GM21825 (cell line): ENCODE data around the gene GCK.
A peak's percentile ranks its signal among the peaks of the same experiment; 100 is the strongest.
"Not testable (repeated sequence)": the region's sequence is repeated elsewhere in the genome, so short reads cannot be mapped to it uniquely, and the experiment has no call there.

ENCODE experiments used
- ATAC-seq: cut with Tn5 transposase; IDR thresholded peaks from one replicate; pipeline ENCODE4 v1.9.1; 2021; ENCODE audit warnings: mild to moderate bottlenecking, moderate library complexity; ENCODE audit not compliant: unreplicated experiment

The GCK gene

DNA sequence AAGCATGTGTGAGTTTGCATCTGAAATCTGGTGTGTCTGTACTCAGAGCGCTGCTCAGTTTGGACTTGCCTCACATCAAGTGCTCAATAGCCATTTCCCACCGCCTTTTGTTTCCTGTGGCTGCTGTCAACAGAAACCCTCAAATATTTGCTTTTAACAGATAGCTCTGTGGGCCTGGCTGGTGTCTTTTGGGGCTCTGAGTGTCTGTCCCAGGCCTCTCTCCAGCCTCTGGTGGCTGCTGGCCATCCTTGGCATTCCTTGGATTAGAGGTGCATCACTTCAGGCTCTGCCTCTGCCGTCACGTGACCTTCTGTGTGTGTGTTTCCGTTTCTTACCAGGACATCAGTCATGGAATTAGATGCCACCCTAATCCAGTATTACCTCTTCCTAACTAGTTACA is 20.9 kb upstream of the GCK start:
- no peak for ATAC-seq

DNA sequence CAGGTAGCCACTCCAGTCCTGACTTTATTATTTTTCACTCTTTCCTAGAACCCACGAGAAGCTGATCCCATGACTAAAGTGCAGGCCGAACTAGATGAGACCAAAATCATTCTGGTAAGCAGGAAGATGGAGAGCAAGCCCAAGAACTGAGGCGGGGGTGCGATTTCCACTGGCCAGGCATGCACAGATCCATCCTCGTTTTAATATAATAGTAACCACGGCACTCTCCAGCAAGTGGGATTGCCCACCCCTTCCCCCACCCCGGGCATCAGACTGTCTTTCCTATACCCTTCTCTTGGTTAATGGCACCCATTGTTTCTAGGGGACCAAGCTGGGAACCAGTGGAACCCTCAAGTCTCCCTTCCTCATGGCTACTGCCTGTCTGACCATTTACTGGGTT is 18.8 kb upstream of the GCK start:
- ATAC-seq: no peak

DNA sequence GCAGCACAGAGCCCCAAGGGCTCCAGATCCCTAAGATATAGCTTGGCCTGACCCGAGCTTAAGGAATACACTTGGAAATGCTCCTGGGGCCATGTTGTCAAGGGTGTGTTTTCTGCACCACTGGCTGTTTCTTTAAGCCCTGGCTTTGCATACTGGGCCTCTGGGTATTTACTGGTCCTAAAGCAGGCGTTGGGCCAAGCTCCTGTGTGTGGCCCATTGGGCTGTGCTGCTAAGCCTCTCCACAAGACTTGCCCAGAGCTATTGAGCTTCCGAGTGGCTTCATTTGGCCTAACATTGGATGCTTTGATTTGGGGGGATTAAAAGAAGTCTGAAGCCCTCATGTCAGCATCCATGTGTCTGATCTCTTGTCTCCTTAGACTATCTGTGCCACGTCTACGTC is 16.8 kb upstream of the GCK start:
- no peak for ATAC-seq

DNA sequence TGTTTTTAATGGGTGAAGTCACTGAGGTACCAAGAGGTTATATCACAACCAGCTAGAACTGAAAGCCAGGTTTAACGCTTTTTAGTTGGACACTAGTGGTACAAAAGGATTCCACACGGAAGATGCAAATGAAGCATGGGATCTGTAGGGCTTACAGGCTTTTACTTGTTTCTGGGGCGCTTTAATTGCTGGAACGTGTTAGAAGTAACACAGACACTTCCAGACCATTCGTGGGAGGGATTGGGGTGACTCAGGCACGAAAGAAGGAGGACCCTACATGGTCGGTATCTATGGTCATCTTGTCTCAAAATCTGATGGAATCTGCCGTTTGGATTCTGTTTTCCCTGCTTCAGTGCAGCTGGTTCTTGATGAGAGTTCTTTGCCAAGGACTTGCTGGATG is 12.6 kb upstream of the GCK start:
- no peak for ATAC-seq

DNA sequence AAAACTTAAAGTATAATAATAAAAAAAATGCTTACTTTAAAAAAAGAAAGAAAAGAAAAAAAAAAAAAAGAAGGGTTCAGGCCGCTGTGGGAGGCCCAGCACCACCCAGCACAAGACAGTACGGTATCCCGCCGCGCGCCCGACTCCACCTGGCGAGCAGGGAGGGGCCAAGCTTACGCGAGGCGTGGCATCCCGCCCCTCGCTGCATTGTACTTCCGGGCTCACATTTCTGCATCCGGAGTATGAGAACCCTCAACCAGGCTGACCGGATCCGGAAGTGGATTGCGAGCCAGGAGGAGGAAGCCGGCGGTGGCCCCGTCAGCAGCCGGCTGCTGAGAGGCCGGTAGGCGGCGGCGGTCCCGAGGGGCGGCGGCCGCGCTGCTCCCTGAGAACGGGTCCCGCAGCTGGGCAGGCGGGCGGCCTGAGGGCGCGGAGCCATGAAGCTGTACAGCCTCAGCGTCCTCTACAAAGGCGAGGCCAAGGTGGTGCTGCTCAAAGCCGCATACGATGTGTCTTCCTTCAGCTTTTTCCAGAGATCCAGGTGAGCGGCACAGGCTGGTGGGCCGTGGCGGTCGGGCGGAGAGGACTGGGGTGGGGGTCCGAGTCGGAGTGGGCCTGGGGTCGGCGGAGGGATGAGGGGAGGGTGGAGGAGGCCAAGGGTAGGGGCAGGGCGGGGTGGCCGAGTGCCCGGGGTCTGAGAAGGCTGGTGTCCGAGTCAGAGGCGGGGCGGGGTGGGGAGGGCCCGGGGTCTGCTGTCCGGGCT is 11.6 kb upstream of the GCK start, which contains the start of gene YKT6:
YKT6 (plus strand) TSS at position 280 of the 763 bp plus-strand sequence; CDS start at position 438, 158 bp downstream.
- peak; percentile 99 for ATAC-seq

DNA sequence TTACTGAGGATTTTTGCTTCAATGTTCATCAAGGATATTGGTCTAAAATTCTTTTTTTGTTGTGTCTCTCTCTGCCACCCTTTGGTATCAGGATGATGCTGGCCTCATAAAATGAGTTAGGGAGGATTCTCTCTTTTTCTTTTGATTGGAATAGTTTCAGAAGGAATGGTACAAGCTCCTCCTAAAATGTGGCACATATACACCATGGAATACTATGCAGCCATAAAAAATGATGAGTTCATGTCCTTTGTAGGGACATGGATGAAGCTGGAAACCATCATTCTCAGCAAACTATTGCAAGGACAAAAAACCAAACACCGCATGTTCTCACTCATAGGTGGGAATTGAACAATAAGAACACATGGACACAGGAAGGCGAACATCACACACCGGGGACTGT is 10.9 kb upstream of the GCK start:
- ATAC-seq: not testable (repeated sequence)

DNA sequence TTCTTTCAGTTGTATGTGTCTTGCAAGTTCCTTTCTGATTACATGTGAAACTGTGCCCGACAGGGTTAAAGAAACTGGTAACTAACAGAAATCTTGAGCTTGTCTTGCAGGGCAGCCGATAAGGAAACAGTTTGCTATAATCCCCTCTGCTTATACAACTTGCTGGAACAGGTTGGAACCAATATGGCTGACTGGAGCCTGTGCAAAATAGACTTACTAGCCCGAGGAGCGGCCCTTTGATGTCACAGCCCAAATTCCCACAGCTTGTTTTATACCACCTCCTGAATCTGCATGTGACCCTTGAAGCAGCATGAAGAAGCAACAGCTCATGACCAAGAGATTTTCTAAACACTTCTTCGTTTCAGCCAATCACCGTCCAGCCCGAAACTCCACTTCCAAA is 8.2 kb upstream of the GCK start:
- no peak for ATAC-seq

DNA sequence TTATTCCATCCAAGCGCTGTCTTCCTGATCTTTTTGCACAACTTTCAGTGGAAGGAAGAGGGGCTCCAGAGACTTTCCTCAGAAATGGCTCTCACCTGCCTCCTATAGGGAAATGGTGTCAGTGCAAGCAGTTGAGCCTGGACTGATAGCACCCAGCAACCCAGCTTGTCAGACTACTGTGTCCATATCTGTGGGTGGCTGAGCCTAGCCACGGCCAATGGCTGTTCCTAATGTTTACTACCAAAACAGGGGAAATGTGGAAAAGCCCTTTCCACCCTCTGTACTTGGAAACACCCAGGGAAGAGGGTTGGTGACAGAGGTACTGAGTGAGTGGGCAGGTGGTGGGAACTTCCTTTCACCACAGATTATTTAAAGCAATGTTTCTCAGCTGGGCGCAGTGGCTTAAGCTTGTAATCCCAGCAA is 7.2 kb upstream of the GCK start:
- ATAC-seq: no peak

DNA sequence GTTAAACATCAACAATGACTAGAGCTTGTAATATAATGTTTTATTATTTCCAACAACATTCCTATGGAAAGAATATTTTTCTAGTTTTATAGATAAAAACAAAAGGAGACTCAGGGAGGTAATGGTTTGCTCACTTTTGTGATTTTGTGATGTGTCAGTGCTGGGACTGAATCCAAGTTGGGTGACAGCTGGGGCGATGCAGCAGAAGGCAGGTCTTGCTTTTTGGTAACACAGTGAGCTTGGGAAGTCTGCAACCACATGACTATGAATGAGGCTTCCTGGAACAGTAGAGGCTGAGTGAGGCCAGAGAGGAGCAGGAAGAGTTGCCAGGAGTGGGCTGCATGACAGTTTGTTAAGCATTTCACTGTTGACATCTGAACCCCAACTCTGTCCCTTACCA is 6.7 kb upstream of the GCK start:
- ATAC-seq: no peak

DNA sequence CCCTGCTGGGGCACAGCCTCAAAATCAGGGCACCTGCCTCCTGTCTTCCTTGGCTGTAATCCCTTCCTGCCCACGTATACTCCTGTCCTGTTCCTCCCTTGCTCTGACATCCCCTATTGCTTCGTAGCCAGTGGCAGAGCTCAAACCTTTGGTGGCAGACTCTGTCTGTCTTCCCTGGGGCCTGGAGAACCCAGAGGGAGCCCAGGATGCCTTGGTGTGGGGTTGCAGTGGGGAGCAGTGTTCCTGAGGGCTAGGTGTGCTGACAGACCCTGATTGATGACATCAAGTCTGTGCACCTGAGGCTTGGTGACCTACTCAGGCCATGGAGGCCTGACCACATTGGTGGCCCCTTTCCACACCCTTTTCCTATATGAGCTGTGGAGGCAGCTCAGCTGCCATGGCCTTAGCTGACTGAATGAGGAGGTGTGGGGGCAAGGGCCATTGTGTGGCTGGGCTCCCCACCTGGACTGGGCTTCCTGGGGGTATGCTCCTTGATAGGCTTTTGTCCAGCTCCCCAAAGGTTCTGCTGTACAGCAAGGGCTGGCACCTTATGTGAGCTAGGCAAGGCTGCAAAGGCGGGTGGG is 5.4 kb upstream of the GCK start:
- no peak for ATAC-seq

DNA sequence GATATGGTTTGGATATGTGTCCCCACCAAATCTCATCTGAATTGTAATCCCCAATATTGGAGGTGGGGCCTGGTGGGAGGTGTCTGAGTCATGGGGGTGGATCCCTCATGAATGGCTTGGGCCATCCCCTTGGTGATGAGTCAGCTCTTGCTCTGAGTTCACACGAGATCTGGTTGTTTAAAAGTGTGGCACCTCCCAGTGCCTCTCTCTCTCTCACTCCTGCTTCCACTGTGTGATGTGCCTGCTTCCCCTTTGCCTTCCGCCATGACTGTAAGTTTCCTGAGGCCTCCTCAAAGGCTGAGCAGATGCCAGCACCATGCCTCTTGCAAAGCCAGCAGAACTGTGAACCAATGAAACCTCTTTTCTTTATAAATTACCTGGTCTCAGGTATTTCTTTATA is 4.8 kb upstream of the GCK start:
- ATAC-seq: no peak

DNA sequence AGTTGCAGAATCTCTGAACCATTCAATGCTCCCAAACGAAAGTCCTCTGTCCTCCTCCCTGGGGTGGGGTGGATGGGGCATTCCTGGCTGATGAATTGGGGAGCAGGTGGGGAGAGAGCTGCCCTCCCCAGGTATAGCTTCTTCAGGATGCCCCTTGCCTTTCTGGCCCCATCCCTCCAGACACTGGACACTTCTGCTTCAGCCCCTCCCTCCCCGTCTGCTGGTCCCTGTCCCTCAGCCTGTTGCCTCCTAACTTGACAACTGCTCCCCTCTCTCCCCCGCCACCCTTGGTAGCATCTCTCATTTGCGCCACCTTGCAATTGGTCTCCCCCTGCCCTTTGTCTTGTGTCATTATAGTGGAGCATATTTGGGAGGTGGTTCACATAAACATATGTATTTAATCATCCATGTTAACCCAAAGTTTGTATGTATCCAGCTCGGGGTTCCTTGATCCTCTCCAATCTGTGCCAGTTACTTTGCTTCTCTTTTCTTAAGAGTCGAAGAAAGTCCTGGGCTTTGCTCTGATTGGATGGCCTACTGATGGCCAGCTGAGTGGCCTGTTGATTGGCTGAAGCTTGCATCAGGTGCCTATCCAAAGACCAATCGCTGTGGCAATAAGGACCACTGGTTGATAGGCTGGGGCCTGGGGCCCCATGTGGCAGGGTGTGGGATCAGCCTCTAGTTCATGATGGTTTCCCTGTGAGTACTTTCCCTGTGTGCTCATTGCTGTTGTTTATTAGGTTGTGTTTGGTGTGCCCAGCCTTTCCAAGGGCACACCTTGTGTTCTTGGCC is 4.0 kb upstream of the GCK start:
- no peak for ATAC-seq

DNA sequence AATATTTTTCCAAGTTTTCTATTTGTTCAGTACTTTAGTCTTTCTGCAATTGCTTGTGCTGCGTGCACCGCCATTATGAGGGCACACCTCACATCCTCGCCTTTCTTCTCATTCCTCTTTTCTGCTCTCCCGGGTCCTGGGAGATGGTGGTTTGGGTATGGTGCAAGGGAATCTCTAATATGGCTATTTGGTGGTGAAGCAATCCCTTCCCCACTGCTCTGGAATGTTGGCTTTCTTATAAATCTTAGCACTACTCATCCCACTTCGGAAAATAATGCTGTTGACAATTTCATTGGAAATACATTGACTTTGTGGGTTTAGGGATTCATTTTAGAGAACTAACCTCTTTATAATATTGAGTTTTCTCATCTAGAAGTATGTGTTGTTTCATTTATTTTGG is 1.9 kb upstream of the GCK start:
- ATAC-seq: no peak

DNA sequence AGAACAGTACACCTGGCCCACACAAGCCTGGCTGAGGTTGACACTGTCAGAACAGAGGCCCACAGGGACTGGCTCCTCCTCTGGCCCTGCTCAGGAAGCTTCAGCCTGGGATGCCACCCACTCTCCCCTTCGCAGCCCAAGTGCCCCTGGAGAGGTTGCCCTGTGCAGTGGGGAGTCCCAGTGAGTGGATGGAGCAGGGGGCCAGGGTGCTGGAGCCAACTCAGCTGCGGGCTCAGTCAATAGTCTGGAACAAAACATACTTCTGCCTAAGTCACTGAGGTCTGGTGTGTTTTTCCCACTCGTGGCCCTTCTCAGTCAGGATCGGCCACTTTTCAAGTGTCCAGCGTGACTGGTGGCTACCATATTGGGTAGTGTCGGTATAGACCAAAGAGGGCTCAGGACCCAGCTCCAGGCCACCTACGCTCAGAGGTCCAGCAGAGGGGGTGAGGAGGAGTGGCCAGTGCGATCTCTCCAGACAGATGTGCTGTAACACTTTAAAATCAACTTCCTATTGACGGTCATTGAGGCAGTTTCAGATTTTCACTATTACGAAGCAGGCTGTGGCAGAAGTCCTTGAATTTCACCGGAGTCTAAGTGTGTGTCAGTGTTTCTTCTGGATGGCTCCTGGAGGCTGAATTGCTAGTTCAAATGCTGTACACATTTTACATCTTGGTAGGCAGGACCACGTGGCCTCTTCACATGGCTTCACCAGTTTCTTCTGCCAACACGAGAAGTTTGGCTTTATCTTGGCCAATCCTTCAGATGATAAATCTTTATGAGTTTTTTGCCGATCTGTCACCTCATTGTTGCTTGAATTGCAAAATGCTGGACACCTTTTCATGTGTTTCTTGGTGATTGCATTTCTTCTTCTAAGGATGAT is 994 bp upstream of the GCK start:
- no peak for ATAC-seq

DNA sequence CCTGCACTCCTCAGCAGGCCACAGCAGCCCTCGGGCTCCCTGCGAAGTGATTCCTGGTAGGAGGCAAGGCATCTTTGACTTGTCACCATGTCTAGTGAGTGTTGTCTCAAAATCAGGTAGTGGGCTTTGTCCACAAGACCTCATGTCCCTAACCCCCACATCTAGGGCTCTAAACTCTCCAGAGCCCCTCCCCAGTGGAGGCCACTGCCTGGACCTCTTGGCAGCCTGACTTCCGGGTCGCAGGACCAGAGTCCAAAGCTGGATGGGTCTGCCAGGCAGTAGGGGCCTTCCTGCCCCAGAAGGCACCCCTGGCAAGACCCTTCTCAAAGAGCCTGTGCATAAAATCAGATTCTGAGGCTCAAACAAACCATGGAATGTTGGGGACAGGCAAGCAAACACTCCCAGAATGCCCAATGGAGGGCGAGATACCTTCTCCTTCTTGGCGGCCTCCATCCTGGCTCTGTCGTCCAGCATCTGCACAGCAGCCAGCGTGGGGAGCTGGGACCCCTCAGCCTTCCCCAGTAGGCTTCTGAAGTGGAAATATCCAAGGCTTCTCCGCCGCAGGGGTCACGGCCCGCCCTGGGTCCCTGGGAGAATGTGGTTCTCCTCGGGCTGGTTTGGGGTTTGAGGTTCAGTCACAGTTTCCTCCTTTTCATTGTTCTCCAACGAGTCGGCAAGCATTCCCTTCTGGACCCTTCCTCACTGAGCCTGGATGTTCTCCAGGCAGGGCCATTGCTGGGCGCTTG is 586 bp downstream of the GCK start:
- ATAC-seq: no peak

DNA sequence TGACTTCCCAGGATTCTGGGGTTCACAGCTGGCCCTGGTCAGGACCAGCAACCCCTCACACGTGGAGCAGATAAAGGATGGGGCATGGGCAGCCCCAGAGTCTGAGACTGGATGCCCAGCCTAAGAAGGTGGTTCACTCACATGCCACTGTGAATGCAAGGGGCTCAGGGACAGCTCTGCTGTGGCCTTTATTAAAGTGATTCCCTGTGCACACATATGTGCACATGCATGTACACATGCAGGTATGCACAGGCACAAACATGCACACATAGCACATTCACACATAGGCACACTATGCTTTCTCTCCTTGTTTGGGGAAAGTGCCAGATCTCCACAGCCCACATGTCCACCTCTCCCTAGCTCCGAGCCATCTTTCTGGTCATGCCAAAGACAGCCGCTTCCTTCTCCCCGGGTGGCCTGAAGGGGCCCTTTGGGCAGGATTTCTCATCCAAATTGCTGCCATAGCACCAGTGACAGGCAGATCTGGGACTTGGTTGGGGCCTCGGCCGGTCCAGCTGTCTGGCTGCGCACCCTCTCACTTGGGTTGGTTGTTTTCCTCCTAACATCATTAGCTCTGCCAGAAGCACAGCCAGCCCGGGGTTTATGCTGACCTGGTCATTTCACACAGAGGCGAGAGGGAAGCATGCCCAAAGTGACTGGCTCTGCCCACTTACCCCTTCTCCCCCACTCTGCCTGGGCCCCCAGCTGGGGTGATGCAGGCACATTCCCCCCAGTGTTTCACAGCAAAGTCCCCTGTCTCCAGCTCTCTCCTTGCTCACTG is 1.4 kb downstream of the GCK start:
- ATAC-seq: no peak

DNA sequence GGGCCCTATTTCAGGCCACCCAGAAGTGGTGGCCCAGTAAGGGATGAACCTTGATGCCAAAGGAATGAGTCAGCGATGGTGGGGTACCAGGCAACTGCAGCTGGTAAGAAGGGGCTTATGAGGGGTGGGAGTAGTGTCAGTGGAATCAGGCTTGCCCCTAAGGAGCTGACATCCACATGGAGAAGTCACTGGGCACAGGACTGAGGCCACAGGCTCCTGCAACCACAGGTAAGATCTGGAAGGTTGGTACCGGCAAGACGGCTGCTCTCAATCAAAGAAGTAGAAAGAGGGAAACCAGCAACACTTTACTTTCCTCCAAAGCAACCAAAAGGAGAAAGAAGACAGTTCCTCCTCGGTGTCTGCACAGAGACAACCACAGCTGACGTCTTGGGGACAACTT is 2.5 kb downstream of the GCK start:
- no peak for ATAC-seq

DNA sequence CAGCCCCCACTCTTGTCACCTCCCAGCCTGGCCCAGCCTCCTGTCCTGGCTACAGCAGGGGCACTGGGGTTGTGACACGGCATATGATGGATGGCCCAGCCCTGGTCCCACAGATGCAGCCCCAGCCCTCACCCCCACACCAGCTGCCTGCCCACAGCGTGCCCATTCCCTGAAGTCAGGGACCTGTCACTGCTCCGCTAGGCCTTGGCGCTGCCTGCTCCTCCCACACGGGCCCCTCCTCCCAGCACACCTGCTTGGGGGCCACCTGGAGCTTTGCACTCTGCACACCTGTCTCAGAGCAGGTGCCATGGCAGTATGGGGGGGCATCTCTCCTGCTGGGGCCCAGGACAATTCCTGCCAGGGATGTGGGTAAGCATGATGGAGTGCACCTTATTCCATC is 3.5 kb downstream of the GCK start:
- no peak for ATAC-seq

DNA sequence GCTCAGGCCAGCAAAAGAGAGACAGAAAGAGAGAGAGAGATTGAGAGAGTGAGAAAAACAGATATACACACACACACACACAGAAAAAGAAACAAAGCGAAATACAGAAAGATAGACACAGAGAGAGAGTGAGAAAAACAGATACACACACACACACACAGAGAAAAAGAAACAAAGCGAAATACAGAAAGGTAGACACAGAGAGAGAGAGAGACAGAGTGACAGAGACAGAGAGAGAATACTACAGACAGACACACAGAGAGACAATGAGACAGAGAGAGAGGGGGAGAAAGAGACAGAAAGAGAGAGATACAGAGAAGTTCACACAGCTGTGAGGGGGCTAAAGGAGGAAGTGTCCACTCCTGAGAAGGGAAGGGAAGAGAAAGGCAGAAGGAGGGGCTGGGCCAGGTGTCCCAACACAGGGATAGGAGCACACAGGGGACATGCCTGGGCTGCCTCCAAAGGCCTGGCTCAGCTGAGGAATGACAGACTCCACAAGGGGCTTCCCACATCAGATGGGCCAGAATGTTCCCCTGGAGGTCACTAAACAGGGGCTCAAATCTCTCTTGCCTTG is 4.3 kb downstream of the GCK start:
- ATAC-seq: no peak
